Neuronal stem cell (in vitro differentiated cells): Measurements from ENCODE around the gene NAV2.

Source experiments
- DNase-seq: peaks from one replicate; pipeline ENCODE4 v3.0.0-alpha.2; 2013; ENCODE audit warnings: low spot score
- H2AFZ ChIP-seq: one replicate; pipeline ENCODE4 v1.6.1; 2013; ENCODE audit warnings: mild to moderate bottlenecking, low read length, inconsistent platforms
- H2AK5ac ChIP-seq: 2 replicates; pipeline ENCODE4 v1.6.1; 2013; ENCODE audit warnings: low read depth, mild to moderate bottlenecking, inconsistent platforms, low read length, moderate library complexity, mixed read lengths
- H2BK120ac ChIP-seq: 2 replicates; pipeline ENCODE4 v1.6.1; 2013; ENCODE audit warnings: low read depth, mild to moderate bottlenecking, inconsistent platforms, low read length, moderate library complexity, mixed read lengths
- H2BK12ac ChIP-seq: one replicate; pipeline ENCODE4 v1.6.1; 2013; ENCODE audit warnings: low read length, inconsistent platforms
- H2BK15ac ChIP-seq: 2 replicates; pipeline ENCODE4 v1.6.1; 2013; ENCODE audit warnings: mild to moderate bottlenecking, low read length, inconsistent platforms, mixed read lengths
- H2BK5ac ChIP-seq: one replicate; pipeline ENCODE4 v1.6.1; 2013; ENCODE audit warnings: inconsistent platforms, mild to moderate bottlenecking, low read length, moderate library complexity
- H3K14ac ChIP-seq: one replicate; pipeline ENCODE4 v1.6.1; 2013; ENCODE audit warnings: low read length, inconsistent platforms
- H3K18ac ChIP-seq: 2 replicates; pipeline ENCODE4 v1.6.1; 2013; ENCODE audit warnings: low read length, inconsistent platforms
- H3K23ac ChIP-seq: 2 replicates; pipeline ENCODE4 v1.6.1; 2013; ENCODE audit warnings: low read depth, mild to moderate bottlenecking, mixed read lengths, low read length, inconsistent platforms; ENCODE audit not compliant: poor library complexity
- H3K27ac ChIP-seq: replicated peaks from 3 replicates; pipeline ENCODE4 v1.5.1; 2013; ENCODE audit warnings: low read length, inconsistent platforms
- H3K27me3 ChIP-seq, 3 experiments: 2 replicates each; pipeline ENCODE4 v1.6.1; 2013; ENCODE audit warnings: low read length in 3 of 3, mild to moderate bottlenecking in 2 of 3, inconsistent platforms in 1 of 3, low read depth in 1 of 3, mixed read lengths in 1 of 3, moderate library complexity in 1 of 3; ENCODE audit not compliant: control insufficient read depth in 3 of 3, insufficient read depth in 3 of 3
- H3K36me3 ChIP-seq, 2 donors: replicated peaks in 1 of 2; 2 replicates each; pipeline ENCODE4 v1.6.1; 2013; ENCODE audit warnings: low read length in 2 of 2; ENCODE audit not compliant: control insufficient read depth in 2 of 2, insufficient read depth in 2 of 2
- H3K4ac ChIP-seq: 2 replicates; pipeline ENCODE4 v1.6.1; 2013; ENCODE audit warnings: inconsistent platforms, mild to moderate bottlenecking, low read length, moderate library complexity
- H3K4me1 ChIP-seq, 2 donors: 1 replicate in 1 of 2; 2 replicates in 1 of 2; pipeline ENCODE4 v1.6.1; 2013; ENCODE audit warnings: low read length in 2 of 2, low read depth in 1 of 2; ENCODE audit not compliant: control insufficient read depth in 2 of 2, insufficient read depth in 1 of 2
- H3K4me2 ChIP-seq: one replicate; pipeline ENCODE4 v1.6.1; 2013; ENCODE audit warnings: mild to moderate bottlenecking, low read length, inconsistent platforms; ENCODE audit not compliant: insufficient read depth, poor library complexity, severe bottlenecking
- H3K4me3 ChIP-seq, 2 donors: 2 replicates each; pipeline ENCODE4 v1.5.1; 2013; ENCODE audit warnings: low read length in 2 of 2, mild to moderate bottlenecking in 2 of 2, inconsistent platforms in 1 of 2, moderate library complexity in 1 of 2
- H3K79me1 ChIP-seq: one replicate; pipeline ENCODE4 v1.6.1; 2013; ENCODE audit warnings: low read depth, mild to moderate bottlenecking, inconsistent platforms, low read length, moderate library complexity
- H3K9ac ChIP-seq: one replicate; pipeline ENCODE4 v1.6.1; 2013; ENCODE audit warnings: mild to moderate bottlenecking, low read depth, low read length, inconsistent platforms; ENCODE audit not compliant: poor library complexity
- H3K9me3 ChIP-seq, 2 donors: replicated peaks in 1 of 2; 2 replicates each; pipeline versions ENCODE3 to v1.6.1; 2013; ENCODE audit warnings: low read length in 2 of 2, mild to moderate bottlenecking in 2 of 2, inconsistent platforms in 1 of 2, low read depth in 1 of 2, mixed read lengths in 1 of 2, moderate library complexity in 1 of 2; ENCODE audit not compliant: control insufficient read depth in 2 of 2, insufficient read depth in 1 of 2
- H4K8ac ChIP-seq: one replicate; pipeline ENCODE4 v1.6.1; 2013; ENCODE audit warnings: low read depth, mild to moderate bottlenecking, inconsistent platforms, low read length, moderate library complexity
- H4K91ac ChIP-seq: one replicate; pipeline ENCODE4 v1.6.1; 2013; ENCODE audit warnings: low read length, low read depth, mild to moderate bottlenecking, inconsistent platforms; ENCODE audit not compliant: poor library complexity
- WGBS, 2 donors: extraction: QIAGEN DNeasy Blood & Tissue Kit; methylation state at CpG; one replicate each; pipeline ENCODE4 v1.1.7; 2013; ENCODE audit warnings: missing lambda C conversion rate in 2 of 2, mixed read lengths in 1 of 2; ENCODE audit not compliant: insufficient read length in 2 of 2, insufficient replicate concordance in 1 of 2; ENCODE audit errors: extremely low coverage in 2 of 2; 5-methylcytosine and 5-hydroxymethylcytosine counted together

The NAV2 gene

DNA sequence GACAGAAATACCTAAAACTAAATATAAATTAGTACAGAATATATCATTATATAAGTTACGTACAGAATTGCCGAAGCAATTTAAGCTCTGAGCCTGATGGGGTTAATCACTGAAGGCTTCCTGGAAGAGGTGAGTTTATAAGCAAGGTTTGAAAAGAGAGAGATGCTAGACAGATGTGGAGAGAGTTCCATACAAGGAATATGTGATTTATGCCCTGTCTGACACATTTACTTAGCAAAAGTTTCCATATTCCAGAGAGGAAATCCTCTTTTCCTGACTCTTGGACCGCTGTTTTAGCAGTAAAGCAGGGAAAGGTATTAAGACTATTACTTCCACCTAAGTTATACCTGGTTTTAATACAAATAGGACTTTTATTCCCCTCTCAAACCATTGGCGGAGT lies 382.6 kb downstream of the NAV2 start:
- Histone ChIP-seq H4K91ac (no peak overlapping the region), H3K36me3 (peaks cover 9 to 95% of the 10 kb centered on the region in 2 donors), H3K9me3 (peaks cover 0 to 3% of the 10 kb centered on the region in 2 donors), H3K4me1 (no peaks in the 10 kb centered on the region), H3K27me3 (no peaks in the 10 kb centered on the region), H4K8ac (no peak overlapping the region), H3K14ac (no peak overlapping the region), H3K4me3 (no peak overlapping the region), H2BK120ac (no peak overlapping the region), H3K27ac (no peak overlapping the region), H2BK15ac (no peak overlapping the region), H3K18ac (no peak overlapping the region), H2BK5ac (no peak overlapping the region), H2AK5ac (no peak overlapping the region), H2AFZ (no peak overlapping the region), H3K9ac (no peak overlapping the region), H3K23ac (no peak overlapping the region), H3K4me2 (no peak overlapping the region), H3K79me1 (no peaks in the 10 kb centered on the region), H2BK12ac (no peak overlapping the region), H3K4ac (no peak overlapping the region)
- no peak for DNase-seq
- no CpG with 5 or more reads among the region's 4 CpGs for WGBS, 2 donors

DNA sequence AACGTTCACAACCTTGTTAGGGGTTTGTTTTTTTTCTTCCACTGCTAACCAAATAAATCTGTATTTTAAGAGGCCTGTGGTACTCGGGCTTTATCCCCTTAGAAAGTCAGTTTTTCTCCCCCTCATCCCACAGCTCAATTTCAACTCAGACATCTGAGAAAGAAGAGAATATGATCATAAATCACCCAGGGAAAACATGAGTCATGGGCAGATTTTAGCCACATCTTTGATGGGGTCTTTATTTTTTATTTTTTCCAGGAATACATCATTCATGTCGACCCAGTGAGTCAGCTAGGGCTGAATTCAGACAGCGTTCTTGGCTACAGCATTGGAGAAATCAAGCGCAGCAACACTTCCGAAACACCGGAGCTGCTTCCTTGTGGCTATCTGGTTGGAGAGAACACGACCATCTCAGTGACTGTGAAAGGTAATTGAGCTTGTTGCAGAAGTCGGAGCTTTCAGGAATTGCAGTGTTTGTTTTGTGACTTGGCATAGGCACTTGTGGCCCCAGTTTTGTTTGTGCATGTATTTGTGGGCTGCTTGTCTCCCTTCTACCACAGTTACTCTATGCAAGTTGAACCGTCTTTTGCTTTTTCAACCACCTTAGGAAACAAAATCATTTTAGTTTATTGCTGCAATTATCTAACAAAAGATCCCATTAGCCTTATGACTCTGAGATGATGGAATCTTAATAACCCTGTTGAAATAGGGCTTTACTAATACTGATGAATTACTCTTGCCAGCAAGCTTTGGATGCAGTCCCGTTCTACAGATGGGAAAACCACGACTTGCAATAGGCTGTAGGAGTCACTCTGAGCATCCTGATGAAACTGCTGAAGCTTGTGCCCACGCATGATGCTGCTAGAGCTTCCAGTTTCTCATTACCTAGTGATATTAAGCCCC lies 384.9 kb downstream of the NAV2 start:
- Histone ChIP-seq H3K27me3 (no peaks in the 10 kb centered on the region), H3K27ac (no peak overlapping the region), H2AFZ (no peak overlapping the region), H3K4me3 (no peak overlapping the region), H3K23ac (no peak overlapping the region), H3K4ac (no peak overlapping the region), H3K9ac (no peak overlapping the region), H2BK120ac (no peak overlapping the region), H3K36me3 (peaks cover 7 to 97% of the 10 kb centered on the region in 2 donors), H2BK5ac (no peak overlapping the region), H2BK12ac (no peak overlapping the region), H3K9me3 (no peaks in the 10 kb centered on the region), H3K4me2 (no peak overlapping the region), H3K14ac (no peak overlapping the region), H4K8ac (no peak overlapping the region), H3K4me1 (no peaks in the 10 kb centered on the region), H2BK15ac (no peak overlapping the region), H3K18ac (no peak overlapping the region), H3K79me1 (no peaks in the 10 kb centered on the region), H4K91ac (no peak overlapping the region), H2AK5ac (no peak overlapping the region)
- WGBS, 2 donors, result no CpG with 5 or more reads among the region's 13 CpGs
- no peak for DNase-seq

DNA sequence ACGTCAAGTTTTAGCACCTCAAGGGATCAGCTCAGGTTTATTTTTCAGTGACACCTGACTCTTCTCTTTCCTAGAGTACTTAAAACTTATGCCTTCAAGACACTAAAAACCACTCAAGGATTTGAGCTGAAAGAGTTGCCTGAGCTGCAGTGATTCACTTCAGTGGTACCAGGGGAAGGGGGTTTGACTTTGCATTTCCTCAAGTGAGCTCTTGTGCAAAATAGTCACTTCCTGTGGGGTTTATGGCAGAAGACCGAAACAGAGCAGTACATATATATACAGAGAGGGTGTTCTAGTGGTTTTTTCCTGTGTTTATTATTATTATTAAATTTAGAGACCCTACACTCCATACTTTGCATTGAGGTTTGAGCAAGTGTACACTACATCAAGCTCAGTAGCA lies 386.9 kb downstream of the NAV2 start:
- Histone ChIP-seq H3K18ac (no peak overlapping the region), H2AFZ (no peak overlapping the region), H3K4ac (no peak overlapping the region), H3K27ac (no peak overlapping the region), H2BK15ac (no peak overlapping the region), H2BK120ac (no peak overlapping the region), H3K14ac (no peak overlapping the region), H3K4me3 (no peak overlapping the region), H3K4me1 (no peaks in the 10 kb centered on the region), H2BK12ac (no peak overlapping the region), H4K8ac (no peak overlapping the region), H2AK5ac (no peak overlapping the region), H3K27me3 (no peaks in the 10 kb centered on the region), H3K23ac (no peak overlapping the region), H3K9ac (no peak overlapping the region), H3K79me1 (no peaks in the 10 kb centered on the region), H2BK5ac (no peak overlapping the region), H4K91ac (no peak overlapping the region), H3K36me3 (peaks cover 10 to 100% of the 10 kb centered on the region in 2 donors), H3K4me2 (no peak overlapping the region), H3K9me3 (no peaks in the 10 kb centered on the region)
- no CpG with 5 or more reads among the region's 2 CpGs for WGBS, 2 donors
- no peak for DNase-seq

DNA sequence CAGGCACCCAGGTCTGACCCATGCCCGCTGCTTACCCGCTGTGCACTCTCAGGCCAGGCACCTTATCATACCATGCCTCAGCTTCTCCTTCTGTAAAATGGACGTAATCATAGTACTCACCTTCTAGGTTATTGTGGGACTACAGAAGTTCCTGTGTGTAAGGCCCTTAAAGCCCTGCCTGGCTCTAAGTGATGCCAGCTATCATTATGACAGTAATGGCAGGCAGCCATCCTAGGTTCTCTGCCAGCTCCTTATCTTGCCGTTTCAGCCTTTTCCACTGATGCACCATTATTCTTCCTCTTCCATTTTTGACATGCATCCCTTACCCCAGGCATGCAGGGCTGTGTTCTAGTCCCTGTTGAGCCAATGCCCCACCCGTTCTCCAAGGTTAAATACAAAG lies 389.8 kb downstream of the NAV2 start:
- peaks cover 7 to 88% of the 10 kb centered on the region in 2 donors for H3K36me3 ChIP-seq
- no peaks in the 10 kb centered on the region for H3K27me3 ChIP-seq
- no peak overlapping the region for H3K9ac ChIP-seq
- no peak overlapping the region for H2AK5ac ChIP-seq
- no peak overlapping the region for H3K4ac ChIP-seq
- H3K79me1 ChIP-seq, result no peaks in the 10 kb centered on the region
- H2BK12ac ChIP-seq, result no peak overlapping the region
- H3K23ac ChIP-seq, result no peak overlapping the region
- no peak overlapping the region for H3K27ac ChIP-seq
- H3K4me2 ChIP-seq, result no peak overlapping the region
- H3K4me3 ChIP-seq, result no peak overlapping the region
- no peaks in the 10 kb centered on the region for H3K4me1 ChIP-seq
- no peak overlapping the region for H4K8ac ChIP-seq
- no peak overlapping the region for H2BK15ac ChIP-seq
- DNase-seq, result no peak
- H3K9me3 ChIP-seq, result no peaks in the 10 kb centered on the region
- H4K91ac ChIP-seq, result no peak overlapping the region
- no peak overlapping the region for H3K18ac ChIP-seq
- no peak overlapping the region for H2AFZ ChIP-seq
- H2BK120ac ChIP-seq, result no peak overlapping the region
- H2BK5ac ChIP-seq, result no peak overlapping the region
- no peak overlapping the region for H3K14ac ChIP-seq
- WGBS, 2 donors, result no CpG with 5 or more reads among the region's 5 CpGs
